Pancreas (tissue), 10 donors: ENCODE data around the gene PLCH2. TPM values are rescaled to one million over a fixed set of nuclear protein-coding genes. Genes with fewer than 3 reads are reported as not detected.
A peak's percentile ranks its signal among the peaks of the same experiment; 100 is the strongest.

ENCODE experiments used
- ATAC-seq, 4 donors: fragments of 200-7000 bp; cut with Tn5 transposase; one replicate each; pipeline versions ENCODE4 v1.8.0 to v1.9.1; 2020; ENCODE audit warnings: mild to moderate bottlenecking in 4 of 4, moderate library complexity in 4 of 4
- DNase-seq, 6 donors: peaks; one replicate each; pipeline ENCODE4 v3.0.0-alpha.2; 2020
- FAIRE-seq: peaks from 2 replicates; lab custom pipeline; 2012; peaks lifted over from hg19 to GRCh38; lab: Jason Lieb, UNC
- H3K27ac ChIP-seq, 4 donors: fragments of 200-600 bp; sonication (generic); 1 replicate in 3 of 4; 2 replicates in 1 of 4; pipeline versions ENCODE4 v1.5.0 to v1.8.0; 2020
- H3K27me3 ChIP-seq, 4 donors: fragments of 200-600 bp; one replicate each; pipeline ENCODE4 v1.8.0; 2021
- H3K36me3 ChIP-seq, 3 donors: fragments of 200-600 bp; sonication (generic) in 1 of 3; one replicate each; pipeline versions ENCODE4 v1.5.0 to v1.8.0; 2020 to 2021
- H3K4me1 ChIP-seq, 3 donors: fragments of 200-600 bp; one replicate each; pipeline ENCODE4 v1.8.0; 2021
- H3K4me3 ChIP-seq, 4 donors: fragments of 200-600 bp; sonication (generic) in 2 of 4; one replicate each; pipeline versions ENCODE4 v1.5.0 to v1.8.0; 2020 to 2021
- H3K9me3 ChIP-seq, 4 donors: fragments of 200-600 bp; one replicate each; pipeline ENCODE4 v1.8.0; 2021
- CTCF ChIP-seq, 4 donors: fragments of 200-600 bp; sonication (generic) in 3 of 4; IDR thresholded peaks; one replicate each; pipeline versions ENCODE4 v1.5.0 to v1.8.0; 2021; ENCODE audit warnings: antibody characterized with exemption in 4 of 4
- WGBS, 2 donors: extraction: QIAGEN DNeasy Blood & Tissue Kit; methylation state at CpG; one replicate each; pipeline ENCODE4 v1.1.7; 2013; 5-methylcytosine and 5-hydroxymethylcytosine counted together
- intact Hi-C, 3 donors: fragments of 100-400 bp; cut with DNase I; formaldehyde crosslinking; loops; one replicate each; pipeline versions ENCODE4 v1.11.1 to v1.14.2; 2022
- polyA plus RNA-seq, 2 donors: library from polyadenylated mRNA; stranded (reverse); fragments of 200-250 nt; gene quantifications; one replicate each; pipeline ENCODE4 v1.2.3, GENCODE V29; 2013
- total RNA-seq, 6 donors: library from RNA; stranded (reverse); fragmentation: NEBNext Ultra II Directional in 4 of 6; extraction: Animal tissue kit (Norgen Biotek cat#: 25700) in 4 of 6; gene quantifications; one replicate each; pipeline versions ENCODE4 v1.2.1 to v1.2.4, GENCODE V29; 2021 to 2023
- donor health status: healthy with polysubstance abuse.
- donor health status: DM: no; HTN: no; CAD: no; lungs with moderate emphysema.
- donor health status: DM: no; HTN: no; CAD: no.
- donor health status: control.
- donor health status: control.
- donor health status: Bipolar disorder and iron deficiency.
- donor health status: DM: yes; HTN: yes; CAD: no.
- donor health status: DM: no; HTN: no; CAD: no.
- donor health status: DM: no; HTN: no; CAD: no.
- donor health status: DM: yes; HTN: yes; CAD: no.

PLCH2 gene
- total and polyA plus RNA-seq, 8 donors: 0.79 to 163 (median 3.3) TPM

DNA sequence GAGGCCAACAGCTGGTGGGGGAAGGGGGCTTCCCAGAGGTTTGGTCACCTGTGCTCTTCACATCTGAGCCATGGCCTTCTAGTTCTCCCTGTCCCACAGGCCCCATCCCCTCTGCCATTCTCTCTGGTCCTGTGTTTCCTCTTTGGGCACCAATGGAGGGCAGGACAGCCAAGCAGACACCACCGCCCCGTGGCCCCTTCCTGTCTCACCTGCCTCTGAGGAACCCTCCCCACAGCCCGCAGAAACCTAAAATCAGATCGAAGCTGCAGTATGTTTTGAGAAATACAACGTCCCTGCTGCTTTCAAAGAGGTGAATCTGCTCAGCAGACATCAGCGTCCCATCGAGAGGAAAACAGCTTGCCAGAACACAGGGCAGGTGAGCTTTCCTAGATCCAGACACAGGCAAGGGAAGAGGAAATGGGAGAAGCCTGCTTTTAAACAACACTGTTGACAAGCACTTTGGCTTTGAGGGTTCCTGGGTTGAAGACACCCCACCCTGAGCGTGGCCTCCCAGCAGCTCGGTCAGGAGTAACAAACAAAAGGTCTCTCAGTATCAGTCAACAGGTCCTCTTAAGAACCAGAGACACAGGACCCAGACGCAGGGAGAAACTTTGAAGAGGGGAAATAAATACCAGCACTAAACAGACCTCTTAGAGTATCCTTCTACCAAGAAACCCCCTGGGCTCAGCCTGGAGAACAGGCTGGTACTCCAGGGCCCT, 48.0 kb downstream of the PLCH2 start:
- H3K4me3 ChIP-seq: no peak overlapping the region
- intact Hi-C loops: no loop called here
- peaks cover 0 to 24% (median 14%) of the 10 kb centered on the region in 3 donors for H3K36me3 ChIP-seq
- DNase-seq (no peak), FAIRE-seq (no peak), ATAC-seq (no peak)
- 69 to 75% methylated on average over 10 of the region's 10 CpGs for WGBS, 2 donors
- no peak for TF ChIP-seq CTCF (IDR thresholded peaks at IDR 0.05)
- peaks cover 0 to 23% (median 8%) of the 10 kb centered on the region in 3 donors for H3K4me1 ChIP-seq
- H3K27me3 ChIP-seq: no peaks in the 10 kb centered on the region
- H3K9me3 ChIP-seq: no peaks in the 10 kb centered on the region
- no peak overlapping the region for H3K27ac ChIP-seq

DNA sequence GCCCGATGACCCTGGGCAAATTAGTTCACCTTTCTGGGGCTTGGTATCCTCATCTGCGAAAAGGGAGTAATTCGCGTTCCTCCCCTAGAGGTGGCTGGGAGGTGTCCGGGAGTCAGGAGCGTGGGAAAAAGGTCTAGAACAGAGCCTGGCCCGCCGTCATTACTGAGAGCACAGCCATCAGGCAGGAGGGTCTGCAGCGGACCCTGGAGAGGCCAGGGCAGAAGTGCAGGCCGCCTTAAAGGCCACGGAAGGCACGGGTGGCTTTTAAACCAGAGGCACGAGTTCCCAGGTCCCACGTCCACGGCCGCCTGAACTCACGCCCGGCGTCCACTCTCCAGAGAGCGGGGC, 49.5 kb downstream of the PLCH2 start:
- intact Hi-C loops: no loop called here
- Histone ChIP-seq H3K9me3 (no peaks in the 10 kb centered on the region), H3K4me1 (peaks cover 7 to 31% (median 18%) of the 10 kb centered on the region in 3 donors), H3K4me3 (peak overlapping the region; percentile 71 to 95 (median 88)), H3K27ac (peak overlapping the region in 1 of 4 donors; percentile 36), H3K36me3 (peaks cover 0 to 10% (median 9%) of the 10 kb centered on the region in 3 donors), H3K27me3 (peaks cover 0 to 3% (median 0%) of the 10 kb centered on the region in 4 donors)
- DNase-seq (no peak), ATAC-seq (peak in 1 of 4 donors; percentile 0), FAIRE-seq (no peak)
- TF ChIP-seq CTCF (IDR thresholded peaks at IDR 0.05): no peak
- whole genome bisulfite sequencing, 2 donors: 1% methylated on average over 20 of the region's 20 CpGs

- Histone ChIP-seq H3K27me3 (peaks cover 0 to 3% (median 0%) of the 10 kb centered on the region in 4 donors), H3K9me3 (no peaks in the 10 kb centered on the region), H3K36me3 (peaks cover 0 to 4% (median 3%) of the 10 kb centered on the region in 3 donors), H3K4me1 (peaks cover 12 to 38% (median 23%) of the 10 kb centered on the region in 3 donors), H3K27ac (peak within 1 kb of the TSS in 1 of 4 donors; percentile 63), H3K4me3 (peak within 1 kb of the TSS; percentile 71 to 95 (median 88))
- no peak for FAIRE-seq
- DNase-seq: peak; percentile 89 to 97 (median 94)
- TF ChIP-seq CTCF (IDR thresholded peaks at IDR 0.05): no peak
- peak; percentile 93 to 96 (median 94) for ATAC-seq
- intact Hi-C loops: no loop called here
- 1% methylated on average over 86 to 107 of the region's 107 CpGs for WGBS, 2 donors
Observed at GRCh38 chr1:2525920-2526823, 50.1 kb downstream of the PLCH2 start, which contains the start of gene PANK4. TSS of gene PANK4 (minus strand) at chr1:2526596. CDS start at chr1:2526587, 9 bp downstream.

DNA sequence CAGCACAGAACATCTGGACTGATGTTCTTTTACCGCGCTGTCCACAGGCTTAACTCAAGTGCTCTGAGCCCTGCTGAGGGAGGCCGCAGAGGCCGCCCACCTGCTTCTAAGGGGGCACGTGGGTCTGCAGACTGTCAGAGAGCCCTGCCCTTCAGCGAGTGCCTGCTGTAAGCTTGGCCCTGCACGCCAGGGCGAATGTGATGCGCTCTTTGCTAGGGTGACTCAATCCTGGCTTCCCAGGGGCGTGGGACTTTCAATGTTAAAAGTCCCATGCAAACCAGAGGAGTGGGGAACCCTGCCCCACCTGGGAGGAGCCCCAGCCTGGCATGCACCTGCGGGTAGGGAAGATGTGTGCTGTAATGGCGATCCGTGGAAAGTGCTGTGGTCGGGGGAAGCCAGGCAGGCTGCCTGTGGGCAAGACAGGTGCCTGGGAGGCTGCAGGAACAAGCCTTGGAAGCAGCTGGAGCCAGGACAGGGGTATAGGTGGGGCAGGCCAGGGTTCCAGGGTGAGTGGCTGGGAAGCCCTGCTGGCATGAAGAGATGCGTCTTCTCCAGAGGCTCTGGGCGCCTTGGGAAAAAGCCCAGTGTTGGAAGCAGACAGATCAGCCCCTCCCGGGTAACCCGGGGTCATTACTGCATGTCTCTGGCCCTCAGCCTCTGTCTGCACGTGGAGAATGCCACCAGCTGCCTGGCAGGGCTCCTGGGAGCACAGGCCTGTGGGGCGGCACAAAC, 50.9 kb downstream of the PLCH2 start:
- intact Hi-C loops: no loop called here
- peak in 1 of 4 donors; percentile 1 for ATAC-seq
- Histone ChIP-seq H3K4me1 (peaks cover 12 to 39% (median 23%) of the 10 kb centered on the region in 3 donors), H3K4me3 (peak overlapping the region in 3 of 4 donors; percentile 71 to 95 (median 91)), H3K9me3 (no peaks in the 10 kb centered on the region), H3K36me3 (no peaks in the 10 kb centered on the region), H3K27ac (peak overlapping the region in 1 of 4 donors; percentile 63), H3K27me3 (peaks cover 0 to 3% (median 0%) of the 10 kb centered on the region in 4 donors)
- WGBS, 2 donors: 54 to 66% methylated on average over 17 to 20 of the region's 20 CpGs
- no peak for FAIRE-seq
- TF ChIP-seq CTCF (IDR thresholded peaks at IDR 0.05): no peak
- DNase-seq: peak in 1 of 6 donors; percentile 42
